ENCODE results near the gene KRT16.
A peak's percentile ranks its signal among the peaks of the same experiment; 100 is the strongest.
"Not testable (repeated sequence)": the region's sequence is repeated elsewhere in the genome, so short reads cannot be mapped to it uniquely, and the experiment has no call there.

The KRT16 gene

DNA sequence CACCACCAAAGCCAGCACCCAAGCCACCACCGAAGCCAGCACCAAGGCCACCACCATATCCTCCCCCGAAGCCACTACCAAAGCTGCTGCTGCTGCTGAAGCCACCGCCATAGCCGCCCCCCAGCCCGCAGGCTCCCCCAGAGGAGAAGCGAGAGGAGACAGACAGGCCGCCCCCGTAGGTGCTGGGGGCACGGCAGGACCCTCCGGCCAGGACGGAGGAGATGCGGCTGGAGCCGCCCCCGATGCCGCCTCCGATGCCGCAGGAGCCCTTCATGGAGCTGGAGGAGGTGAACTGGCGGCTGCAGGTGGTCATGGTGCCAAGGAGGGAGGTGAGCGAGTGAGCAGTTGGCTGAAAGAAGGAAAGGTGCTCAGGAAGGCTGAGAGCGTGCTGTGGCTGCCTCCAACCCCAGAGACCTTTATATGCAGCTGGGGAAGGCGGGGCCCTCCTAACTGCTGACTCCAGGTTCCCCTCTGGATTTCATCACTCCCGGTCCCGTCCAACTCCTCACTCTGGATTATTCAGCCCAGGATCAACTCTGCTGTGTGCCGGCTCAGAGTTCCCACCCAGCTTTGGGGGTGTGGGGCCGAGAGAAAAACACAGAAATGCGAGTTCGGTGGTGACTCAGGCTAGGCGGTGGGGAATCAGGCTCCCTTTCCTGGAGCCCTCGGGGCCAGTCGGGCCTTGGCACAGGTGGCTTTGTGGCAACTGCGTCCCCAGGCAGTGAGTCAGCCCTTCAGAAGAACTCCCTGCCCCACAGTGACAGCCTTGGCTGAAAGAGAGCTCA, at the start of gene KRT16:
TSS of gene KRT16 (minus strand) at position 392 of the 785 bp plus-strand sequence. CDS start at position 313, 79 bp downstream.
- DNase-seq = not testable (repeated sequence)

DNA sequence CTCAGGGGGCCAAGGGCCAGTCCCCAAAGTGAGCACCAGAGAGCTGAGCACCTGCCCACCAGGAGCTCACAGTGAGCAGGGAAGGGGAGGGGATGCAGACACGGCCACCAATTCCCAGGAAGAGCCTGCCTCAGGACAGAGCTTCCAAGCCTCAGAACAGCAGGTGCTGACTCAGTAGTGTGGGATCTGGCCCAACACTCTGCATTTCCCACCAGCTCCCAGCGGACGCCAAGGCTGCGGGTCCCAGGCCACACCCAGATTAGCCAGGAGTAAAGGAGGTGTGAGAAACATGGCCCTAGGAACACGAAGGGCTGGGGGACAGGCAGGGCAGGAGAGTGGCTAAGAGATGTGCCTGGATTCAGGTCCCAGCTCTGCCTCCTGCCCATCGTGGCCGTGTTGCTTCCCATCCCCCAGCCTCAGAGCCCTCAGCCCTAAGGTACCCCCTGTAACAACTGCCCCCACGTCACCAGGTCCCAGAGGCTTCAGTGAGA, 47.7 kb upstream of the KRT16 start:
- no peak for DNase-seq

DNA sequence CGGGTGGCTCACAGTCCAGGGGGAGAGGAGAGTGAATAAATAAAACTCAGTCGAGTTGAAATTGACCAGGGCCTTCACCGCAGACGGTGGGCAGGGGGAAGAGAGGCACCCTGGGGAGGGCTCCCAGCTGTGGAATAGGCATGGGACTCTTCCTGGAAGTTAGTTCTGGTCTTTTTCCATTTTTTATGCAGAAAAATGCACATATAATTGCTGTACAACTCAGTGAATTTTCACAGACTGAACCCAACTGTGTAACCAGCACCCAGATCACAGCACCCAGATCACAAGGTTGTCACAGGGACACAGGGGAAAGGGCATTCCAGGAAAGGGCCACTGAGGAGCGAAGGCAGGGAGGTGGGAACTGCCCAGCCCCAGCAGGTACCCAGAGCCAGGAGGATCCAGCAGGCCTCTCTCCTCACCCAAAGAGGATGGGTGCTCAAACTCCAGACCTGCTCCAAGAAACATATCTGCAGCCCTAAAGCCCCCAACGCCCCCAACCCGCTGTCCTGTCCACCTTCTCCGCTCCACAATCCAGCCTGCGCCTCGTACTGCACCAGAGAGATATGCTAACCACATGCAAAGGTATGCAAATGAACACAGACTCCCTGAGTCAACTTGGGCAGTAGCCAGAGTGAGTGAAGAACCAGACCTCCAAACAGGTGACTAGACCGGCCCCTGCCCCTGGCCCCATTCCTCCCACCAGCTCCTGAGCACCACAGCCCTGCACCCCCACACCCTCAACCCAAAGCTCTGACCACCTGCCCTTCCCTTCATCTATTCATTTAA, 47.1 kb upstream of the KRT16 start:
- DNase-seq = no peak

DNA sequence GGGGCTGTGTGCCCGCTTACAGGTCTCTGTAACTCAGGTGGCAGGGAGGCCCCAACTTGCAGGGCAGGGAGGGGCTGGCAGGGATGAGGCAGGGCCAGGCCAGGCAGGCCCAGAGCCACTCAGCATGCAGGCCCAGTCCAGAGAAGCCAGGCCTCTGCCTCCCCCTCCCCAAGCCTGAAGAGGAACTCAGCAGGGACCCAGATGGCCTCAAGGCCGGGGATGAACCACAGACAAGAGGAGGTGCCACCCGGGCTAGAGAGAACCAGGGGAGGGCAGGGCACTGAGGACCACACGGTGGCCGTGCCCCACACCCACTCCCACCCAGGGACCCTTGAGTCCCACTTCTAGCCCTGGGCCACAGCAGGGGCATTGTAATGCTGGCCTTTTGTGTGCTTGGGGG, 46.3 kb upstream of the KRT16 start:
- DNase-seq = no peak

DNA sequence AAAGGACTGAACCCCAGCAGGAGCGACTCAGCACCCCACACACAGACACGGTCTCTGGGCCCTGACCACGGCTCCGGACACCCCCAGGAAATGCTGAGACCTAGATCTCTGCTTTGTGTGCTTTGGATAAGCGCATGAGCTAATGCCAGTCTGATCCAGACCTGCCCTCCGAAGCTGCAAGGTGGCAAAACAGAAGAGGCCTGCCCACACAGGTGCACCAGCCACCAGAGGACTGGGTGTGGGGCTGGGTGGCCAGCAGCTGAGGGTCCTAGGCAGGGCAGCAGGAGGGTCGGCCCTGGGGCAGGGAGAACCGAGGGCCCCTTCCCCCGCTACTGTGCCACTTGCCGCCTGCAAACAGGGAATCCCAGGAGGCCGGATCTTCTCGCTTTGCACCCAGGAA, 45.4 kb upstream of the KRT16 start:
- DNase-seq = no peak

DNA sequence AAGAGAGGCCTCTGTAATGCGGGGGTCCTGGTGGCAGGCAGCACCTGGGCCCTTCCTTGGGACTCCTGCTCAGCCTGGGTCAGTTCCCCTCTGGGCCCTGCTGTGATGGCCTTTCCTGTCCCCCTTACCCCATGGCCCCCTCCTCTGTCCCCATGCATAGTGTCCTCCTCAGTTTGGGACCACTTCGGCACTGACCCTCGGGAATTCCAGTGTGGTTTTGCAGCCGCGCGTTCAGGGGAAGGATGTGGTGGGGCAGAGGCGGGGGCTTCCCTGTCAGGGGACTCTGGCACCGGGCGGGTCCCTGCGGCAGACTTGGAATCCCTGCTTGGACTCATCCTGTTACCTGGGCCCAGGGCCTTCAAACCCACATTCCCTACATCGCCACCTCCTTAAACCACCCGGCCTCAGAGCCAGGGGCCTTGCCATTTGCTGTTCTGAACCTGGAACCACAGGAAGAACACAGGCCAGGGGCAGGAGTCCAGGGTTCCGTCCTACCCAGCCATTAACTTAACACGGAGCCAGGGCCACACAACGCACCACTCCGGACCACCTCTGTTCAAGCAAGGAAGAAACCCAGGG, 44.7 kb upstream of the KRT16 start:
- no peak for DNase-seq

DNA sequence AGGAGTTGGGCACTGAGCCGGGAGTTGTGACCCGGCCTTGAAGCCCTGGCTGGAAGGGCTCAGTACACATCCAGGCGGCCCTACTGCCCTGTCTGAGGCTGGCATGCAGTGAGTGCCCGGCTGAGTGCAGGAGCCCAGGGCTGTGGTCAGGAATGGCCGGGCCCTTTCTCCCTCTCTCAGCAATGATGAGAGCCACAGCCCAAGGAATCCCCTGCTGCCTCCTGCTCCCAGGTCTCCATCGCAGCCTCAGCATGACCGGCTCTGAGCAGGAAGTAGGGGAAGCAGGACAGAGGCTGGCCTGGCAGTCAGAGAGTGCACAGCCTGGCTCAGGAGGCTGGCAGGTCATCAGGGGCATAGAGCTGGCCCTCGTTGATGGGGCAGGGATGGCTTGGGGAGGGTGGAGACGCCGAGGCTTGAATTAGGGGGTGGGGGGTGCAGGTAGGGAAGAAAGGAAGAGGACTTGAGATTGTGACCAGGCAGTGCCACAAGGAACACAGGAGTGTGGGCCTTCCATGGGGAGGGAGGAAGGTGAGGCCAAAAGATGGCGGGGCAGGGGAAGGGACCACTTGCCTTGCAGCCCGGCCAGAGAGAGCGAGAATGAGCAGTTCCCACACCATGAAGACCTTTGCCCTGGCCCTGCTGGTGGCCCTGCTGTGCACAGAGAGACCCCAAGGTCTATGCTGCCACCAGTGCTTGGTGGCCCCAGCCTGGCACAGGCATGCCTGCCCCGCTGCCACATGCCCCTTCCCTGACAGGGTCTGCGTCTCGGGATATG, 43.9 kb upstream of the KRT16 start:
- DNase-seq = no peak

DNA sequence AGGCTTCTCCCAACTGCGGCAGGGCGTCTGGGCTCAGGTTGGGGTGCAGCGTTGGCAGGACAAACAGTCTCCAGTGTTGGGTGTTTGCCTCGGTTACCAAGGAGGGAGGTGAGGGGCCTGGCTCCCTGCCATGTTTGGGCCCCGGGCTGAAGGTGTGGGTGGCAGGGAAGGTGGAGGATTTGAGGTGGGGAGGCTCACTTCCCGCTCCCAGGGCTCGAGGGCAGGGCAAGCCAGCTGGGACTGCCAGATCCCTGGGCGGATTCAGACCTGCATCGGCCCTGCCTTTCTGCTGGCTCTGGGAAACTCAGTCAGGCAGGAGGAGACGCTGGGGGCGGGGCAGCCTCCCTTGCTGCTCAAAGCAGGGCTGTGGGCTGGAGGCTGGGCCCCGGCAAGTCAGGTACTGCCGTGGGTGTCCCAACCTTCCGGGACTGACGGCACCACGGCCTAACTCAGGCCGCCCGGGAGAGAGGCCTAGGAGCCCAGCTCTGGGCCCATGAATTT, 43.1 kb upstream of the KRT16 start:
- no peak for DNase-seq

DNA sequence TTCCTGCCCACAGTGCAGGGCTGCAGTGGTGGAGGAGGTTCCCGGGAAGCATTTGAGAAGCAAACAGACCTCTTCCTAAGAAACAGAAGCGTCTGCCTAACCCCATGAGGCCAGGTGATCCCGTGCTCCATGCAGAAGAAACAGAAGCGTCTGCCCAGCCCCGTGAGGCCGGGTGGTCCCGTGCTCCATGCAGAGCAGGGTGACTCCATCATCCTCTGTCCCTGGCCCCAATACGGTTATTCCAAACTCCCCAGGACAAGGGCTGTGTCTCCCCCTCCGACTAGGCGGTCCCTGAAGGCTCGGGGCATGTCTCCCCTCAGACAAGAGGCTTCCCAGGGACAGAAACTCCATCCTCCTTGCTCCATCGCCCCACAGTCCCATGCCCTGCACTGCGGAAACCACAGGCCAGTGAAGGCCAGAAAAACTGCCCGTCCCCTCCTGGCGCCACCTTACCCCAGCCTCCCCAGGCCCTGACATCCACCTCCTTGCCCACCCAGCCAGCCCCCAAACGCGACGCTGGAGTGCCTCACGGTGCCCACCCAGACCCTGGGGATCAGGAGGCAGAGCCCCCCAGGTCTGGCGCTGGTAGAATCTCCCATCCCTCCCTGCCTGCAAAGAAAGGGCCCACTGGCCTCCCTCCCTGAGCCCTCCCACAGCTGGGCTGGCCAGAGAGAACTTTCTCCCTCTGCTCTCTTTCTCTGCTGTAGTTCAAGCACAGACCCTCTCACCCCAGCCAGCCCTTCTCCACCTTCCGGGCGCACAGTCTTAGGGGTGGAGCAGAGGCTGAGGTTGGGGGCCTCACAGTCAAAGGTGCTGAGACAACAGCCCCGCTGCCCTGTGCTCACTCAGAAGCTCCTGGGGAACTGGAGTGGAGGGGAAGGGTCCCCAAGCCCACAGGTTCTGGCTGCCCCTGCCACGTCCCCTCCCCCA, 42.4 kb upstream of the KRT16 start:
- no peak for DNase-seq

DNA sequence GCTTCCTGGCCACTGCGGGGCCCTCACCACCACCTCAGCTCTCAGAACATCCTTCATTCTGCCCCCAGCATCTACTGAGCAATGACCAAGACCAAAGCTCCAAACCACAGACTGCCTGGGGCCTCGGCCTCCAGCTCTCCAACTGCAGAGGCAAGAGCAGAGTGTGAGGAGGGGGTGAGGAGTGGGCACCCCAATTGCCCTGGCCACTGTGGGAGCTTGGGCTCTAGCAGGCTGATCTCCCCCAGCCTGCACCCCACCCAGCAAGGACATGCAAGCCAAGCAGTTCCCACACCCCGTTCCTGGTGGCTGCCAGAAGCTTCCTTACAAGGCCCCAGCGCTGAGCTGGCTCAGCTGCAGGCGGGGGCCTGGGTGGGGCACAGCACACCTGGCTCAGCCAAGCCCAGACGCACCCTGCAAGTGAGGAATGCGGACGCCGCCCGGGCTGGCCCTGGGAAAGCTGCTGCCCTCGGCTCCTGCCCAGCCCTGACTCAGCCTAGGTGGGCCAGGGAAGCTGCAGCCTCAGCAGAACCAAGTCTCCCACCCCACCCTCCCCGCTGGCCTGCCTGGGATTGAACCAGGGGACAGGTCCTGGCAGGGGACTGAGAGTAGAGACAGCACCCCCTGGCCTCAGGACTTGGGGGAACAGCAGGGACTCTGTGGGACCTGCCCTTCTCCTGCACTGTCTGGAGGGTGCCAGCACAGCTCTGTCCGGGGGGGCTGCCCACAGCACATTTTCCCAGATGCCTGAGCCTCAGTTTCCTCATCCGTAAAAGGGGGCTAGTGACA, 41.5 kb upstream of the KRT16 start:
- DNase-seq = no peak

DNA sequence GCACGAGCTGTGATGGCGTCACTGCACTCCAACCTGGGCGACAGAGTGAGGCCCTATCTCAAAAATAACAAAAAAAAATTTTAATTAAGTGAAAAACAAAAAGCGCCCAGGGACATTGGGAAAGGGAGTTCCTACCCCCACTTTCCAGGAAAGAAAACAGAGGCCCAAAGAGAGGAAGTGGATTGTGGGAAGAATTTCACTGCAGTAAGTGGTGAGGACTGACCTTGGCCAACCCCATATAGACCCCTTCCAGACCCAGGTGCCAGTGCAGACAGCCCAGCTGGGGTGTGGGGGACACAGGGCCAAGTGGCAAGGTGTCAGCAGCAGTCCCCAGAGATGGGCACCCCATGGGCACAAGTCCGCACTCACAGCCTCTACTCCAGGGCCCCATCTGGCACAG, 40.9 kb upstream of the KRT16 start:
- DNase-seq = no peak

DNA sequence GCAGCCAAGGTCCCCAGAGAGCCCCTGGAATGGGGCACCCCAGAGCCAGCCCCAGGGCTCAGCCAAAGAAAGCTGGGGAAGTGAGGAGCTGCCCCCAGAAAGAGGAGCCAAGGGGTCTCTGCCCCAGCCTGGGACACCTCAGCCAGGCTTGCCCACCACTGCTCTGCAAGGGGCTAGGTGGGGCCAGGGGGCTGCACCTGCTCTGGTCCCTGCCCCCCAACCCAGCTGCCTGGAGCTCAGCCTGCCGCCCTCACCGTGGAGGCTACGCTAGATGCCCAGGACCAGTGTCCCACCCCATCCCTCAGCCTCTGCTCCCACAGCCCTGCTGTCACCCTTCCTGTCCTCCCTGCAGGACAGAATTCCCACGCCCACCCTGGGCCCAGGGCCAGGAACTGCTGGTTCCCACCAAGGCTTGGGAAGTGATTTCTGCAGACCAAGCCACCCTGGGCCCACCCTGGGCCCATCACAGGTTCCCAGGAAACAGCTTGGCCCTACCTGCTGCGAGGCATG, 39.9 kb upstream of the KRT16 start:
- no peak for DNase-seq

DNA sequence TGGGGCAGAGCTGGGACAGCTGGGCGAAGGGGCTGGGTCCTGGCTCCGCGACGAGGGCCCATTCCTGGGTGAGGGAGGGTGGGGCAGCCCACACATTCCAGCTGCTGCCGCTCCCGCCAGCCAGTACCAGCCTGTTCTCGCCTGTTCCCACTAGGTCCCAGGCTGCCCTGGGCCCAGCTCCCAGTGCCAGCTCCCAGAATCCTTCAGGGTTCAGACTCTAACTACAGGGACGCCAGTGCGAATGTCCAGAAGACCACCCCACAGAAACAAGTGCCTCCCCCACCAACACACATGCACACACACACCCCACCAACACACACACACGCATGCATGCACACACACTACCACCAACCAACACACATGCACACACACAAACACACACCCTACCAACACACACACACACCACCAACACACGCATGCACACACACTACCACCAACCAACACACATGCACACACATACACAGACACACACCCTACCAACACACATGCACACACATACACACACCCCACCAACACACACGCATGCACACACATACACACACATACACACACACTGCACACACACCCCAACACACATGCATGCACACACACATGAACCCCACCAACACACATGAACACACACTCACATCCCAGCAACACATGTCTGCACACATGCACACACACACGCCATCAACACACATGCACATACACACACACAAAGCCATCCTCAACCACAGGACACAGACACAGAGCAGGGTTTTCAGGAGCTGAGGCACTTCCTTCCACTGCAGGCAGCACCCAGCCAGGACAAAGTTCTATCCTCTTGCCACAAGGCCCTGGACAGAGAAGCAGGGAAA, 39.3 kb upstream of the KRT16 start:
- no peak for DNase-seq

DNA sequence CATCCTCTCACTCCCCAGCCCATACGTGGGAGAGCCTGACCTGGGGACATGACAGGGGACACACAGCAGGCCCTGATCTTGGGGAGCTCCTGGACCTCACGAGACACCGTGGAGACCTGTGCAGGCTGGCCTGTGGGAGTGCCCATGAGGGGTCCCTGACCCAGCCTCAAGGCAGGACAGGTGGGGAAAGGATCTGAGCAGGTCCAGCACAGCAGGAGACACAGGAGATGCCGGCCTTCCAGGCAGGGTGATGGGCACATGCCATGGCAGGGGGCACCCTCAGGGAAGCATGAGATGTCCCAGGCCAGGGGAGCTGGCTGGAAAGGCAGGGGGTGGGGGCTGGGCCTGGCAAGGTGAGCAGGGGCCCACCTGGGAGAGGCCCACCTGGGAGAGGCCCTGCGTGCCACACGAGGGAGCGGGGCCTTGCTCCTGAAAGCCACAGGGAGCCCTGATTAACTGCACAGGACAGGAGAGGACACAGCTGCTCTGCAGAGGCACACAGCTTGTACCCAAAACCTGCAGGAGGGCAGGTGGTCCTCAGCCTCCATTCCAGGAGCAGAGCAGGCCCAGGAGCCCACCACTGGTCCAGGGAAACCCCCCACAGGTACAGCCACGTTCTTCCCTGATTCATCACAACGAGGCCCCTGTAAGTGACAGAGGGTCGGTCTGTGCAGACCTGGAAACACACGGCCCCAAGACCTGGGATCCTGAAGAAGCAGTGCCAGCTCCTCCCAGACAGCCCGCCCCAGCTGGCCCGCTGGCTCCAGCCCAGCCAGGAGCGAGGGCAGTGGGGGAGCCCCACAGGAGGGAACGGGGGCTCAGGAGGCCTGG, 38.4 kb upstream of the KRT16 start:
- DNase-seq = no peak

DNA sequence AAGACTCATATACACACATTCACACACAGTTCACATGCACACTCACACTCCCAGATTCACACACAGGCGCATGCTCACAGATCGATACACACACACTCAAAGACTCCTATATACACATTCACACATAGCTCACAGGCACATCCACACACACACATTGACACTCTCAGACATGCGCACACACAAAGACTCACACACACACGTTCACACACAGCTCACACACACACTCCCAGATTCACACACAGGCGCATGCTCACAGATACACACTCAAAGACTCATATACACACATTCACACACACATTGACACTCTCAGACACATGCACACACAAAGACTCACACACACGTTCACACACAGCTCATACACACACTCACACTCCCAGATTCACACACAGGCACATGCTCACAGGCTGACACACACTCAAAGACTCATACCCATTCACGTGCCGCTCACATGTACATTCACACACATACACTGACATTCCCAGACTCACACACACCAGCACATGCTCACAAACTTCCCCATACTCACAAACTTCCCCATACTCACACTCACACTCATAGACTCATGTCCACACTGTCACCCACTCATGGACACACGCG, 37.5 kb upstream of the KRT16 start:
- DNase-seq = no peak

DNA sequence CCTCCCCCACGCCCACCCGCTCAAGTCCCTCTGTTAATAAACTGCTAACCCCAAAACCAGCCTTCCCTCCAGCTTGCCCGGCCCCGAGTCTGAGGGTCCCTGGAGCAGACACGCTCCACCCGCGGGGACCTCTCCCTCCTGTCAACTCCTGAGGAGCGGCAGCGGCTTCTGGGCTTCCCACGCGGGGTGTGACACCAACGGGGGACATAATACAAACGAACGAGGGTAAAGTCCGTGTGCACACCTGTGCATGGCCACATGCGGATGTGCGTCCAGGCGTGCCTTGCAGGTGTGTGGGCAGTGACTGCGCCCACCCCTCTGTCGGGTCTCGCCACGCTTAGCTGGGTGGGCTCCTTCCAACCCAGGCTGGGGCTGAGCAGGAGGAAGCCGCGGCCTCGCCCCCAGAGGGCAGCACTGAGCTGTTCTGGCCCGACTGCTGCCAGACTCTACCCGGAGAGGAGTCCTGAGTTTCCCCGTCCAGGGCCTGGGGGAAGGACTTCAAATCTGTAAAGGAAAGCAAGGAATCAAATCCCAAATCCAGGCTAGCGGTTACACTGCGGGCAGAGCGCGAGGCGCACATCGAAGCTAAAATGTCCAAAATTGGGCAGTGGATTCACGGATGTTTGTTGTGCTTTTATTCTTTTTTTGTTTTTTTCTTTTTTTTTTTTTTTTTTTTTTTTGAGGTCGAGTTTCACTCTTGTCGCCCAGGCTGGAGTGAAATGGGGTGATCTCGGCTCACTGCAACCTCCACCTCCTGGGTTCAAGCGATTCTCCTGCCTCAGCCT, 36.0 kb upstream of the KRT16 start:
- DNase-seq = peak; percentile 80 to 83

DNA sequence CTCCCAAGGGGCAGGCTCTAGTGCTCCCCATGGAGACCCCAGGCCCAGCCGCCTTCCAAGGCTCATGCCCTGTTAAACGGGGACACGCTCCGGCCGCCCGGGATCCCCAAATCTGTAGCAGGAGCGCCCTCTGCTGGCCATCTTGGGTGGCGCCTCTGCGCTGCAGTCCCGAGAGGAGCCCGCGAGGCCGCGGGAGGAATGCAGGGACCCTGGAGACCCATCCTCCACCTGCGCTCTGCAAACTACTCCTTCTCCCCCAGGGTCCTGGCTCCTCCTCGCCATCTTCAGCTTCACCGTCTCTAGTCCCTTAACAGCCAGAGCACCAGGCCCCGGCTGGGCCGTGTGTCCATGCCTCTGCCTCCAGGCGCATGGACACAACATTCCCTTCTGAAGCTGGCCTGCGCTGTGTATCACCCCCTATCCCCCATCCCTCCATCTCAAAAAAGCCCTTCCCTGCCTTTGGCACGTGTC, 35.4 kb upstream of the KRT16 start:
- DNase-seq = peak; percentile 84 to 89

Data from activated CD4-positive, alpha-beta T cell treated with anti-CD3 and anti-CD28 coated beads, Interleukin-2, amount 50 U/mL, for 4 hours (primary cell).